Retinal pigment epithelial cell (primary cell): ENCODE data around the gene FAM110C.
"Not testable (repeated sequence)": the region's sequence is repeated elsewhere in the genome, so short reads cannot be mapped to it uniquely, and the experiment has no call there.

ENCODE experiments used
- DNase-seq: peaks from one replicate; pipeline ENCODE4 v3.0.0-alpha.2; 2010; ENCODE audit warnings: low read depth
- H3K4me3 ChIP-seq: 2 replicates; pipeline ENCODE4 v1.5.1; 2011; ENCODE audit warnings: mild to moderate bottlenecking, low read length, control low read depth, moderate library complexity
- TF ChIP-seq, protein P1 (sequence below): conservative IDR thresholded peaks from 2 replicates; pipeline ENCODE4 v1.5.1; 2011; ENCODE audit warnings: low read depth, low read length, control low read depth, inconsistent platforms

The FAM110C gene

DNA sequence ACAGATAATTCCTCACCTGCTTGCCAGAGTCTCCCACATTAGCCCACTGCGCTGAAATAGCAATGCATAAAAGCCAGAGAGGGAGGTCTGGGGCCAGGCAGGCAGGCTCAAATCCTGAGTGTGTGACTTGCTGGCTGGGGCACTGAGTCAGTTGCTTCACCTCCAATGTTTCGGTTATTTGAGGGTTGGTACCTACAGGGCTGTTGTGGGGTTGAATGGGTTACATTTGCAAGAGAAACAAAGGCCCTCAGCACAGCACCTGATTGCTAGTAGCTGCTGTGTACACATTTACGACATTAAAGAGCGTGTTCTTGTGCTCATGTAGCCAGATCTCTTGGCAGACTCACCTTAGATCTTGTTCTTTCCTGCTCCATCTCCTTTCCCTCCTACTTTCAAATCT is 34.1 kb upstream of the FAM110C start:
- no peak for DNase-seq
- no peak overlapping the region for H3K4me3 ChIP-seq
- TF ChIP-seq, protein P1, sequence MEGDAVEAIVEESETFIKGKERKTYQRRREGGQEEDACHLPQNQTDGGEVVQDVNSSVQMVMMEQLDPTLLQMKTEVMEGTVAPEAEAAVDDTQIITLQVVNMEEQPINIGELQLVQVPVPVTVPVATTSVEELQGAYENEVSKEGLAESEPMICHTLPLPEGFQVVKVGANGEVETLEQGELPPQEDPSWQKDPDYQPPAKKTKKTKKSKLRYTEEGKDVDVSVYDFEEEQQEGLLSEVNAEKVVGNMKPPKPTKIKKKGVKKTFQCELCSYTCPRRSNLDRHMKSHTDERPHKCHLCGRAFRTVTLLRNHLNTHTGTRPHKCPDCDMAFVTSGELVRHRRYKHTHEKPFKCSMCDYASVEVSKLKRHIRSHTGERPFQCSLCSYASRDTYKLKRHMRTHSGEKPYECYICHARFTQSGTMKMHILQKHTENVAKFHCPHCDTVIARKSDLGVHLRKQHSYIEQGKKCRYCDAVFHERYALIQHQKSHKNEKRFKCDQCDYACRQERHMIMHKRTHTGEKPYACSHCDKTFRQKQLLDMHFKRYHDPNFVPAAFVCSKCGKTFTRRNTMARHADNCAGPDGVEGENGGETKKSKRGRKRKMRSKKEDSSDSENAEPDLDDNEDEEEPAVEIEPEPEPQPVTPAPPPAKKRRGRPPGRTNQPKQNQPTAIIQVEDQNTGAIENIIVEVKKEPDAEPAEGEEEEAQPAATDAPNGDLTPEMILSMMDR = no peak

DNA sequence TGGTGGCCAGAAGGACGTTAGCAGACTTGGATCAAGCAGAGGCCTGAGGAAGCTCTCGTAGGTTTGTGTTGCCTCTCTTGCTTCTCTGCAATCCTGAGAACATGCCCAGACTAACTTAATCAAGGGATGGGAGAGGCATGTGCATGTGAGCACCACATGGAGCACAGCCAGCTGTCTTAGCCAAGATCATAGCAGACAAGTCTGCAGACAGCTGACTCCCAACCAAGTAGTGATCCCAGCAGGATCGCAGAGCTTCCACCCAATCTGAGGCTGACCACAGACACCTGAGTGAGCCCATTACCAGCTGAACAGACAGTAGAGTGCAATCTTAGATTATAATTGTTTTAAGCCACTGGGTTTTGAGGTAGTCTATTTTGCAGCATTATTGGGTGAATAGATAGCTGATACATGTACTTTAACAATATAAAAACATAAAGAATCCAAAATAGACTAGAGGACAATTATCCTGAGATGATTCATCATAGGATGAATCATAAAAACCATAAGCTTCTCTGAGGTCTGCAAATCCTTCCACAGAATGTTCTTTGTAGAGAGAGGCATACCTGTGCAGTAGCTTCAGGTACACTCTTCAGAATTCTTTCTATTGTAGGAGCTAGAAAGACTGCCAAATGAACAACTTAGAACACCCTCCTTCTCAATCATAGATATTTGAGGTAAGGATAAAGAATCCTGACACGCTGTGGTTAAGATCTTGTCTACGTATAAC is 25.2 kb upstream of the FAM110C start:
- no peak overlapping the region for H3K4me3 ChIP-seq
- DNase-seq = no peak
- TF ChIP-seq, protein P1 = no peak

DNA sequence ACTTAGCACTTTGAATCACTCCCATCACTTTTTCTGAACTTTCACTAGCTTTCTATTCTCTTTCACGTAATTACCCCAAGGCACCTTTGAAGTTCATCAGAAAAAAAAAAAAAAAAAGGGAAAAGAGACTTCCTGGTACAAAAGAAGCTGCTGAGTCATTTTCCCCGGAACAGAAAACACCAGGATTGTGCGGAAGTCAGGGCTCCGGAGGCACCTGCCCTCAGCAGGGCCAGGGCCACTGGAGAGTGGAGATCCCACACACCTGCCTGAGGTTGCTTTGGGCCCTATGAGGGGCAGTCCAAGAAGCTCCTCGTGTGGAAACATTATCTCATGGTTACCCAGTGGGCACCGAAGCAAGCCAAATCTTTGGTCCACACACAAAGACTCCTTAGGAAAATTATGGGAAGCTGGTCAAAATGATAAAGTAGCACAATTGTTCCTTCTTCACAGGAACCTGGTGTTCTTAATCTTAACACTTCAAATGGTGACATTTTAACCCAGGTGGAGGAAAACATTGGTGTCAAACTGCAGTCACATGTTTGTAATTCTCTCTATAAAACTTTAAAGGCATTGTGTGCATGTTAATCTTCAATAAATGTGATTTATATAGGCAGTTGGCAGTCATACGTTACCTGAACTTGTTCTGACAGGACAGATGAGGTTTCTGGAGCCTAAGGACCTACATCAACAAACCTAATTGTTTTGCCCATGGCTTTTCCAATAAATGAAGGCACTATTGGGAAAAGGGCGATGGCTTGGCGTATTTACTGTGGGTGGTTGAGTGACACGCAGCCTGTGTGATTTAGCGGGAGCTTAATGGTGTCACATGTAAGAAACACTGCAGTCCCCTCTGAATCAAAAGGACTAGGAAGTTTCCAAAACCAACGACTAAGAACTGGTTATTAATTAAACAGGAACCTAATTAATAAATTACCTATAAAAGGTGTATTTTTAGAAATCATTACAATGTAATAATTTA is 23.4 kb upstream of the FAM110C start:
- TF ChIP-seq, protein P1 = no peak
- H3K4me3 ChIP-seq = no peak overlapping the region
- no peak for DNase-seq

DNA sequence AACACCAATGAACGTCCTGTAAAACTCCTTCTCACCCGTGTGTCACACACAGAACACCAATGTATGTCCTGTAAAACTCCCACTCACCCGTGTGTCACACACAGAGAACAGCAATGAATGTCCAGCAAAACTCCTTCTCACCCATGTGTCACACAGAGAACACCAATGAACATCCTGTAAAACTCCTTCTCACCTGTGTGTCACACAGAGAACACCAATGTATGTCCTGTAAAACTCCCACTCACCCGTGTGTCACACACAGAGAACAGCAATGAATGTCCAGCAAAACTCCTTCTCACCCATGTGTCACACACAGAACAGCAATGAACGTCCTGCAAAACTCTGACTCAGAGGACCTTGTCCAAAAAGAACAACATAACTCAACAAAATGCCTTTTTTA is 22.3 kb upstream of the FAM110C start:
- DNase-seq, H3K4me3 ChIP-seq: not testable (repeated sequence)

DNA sequence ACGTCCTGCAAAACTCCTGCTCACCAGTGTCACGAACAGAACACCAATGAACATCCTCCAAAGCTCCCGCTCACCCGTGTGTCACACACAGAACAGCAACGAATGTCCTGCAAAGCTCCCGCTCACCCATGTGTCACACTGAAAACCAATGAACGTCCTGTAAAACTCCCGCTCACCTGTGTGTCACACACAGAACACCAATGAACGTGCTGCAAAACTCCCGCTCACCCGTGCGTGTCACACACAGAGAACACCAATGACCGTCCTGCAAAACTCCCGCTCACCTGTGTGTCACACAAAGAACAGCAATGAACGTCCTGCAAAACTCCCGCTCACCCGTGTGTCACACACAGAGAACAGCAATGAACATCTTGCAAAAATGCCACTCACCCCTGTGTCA is 20.5 kb upstream of the FAM110C start:
- DNase-seq = no peak
- TF ChIP-seq, protein P1 = no peak
- no peak overlapping the region for H3K4me3 ChIP-seq

DNA sequence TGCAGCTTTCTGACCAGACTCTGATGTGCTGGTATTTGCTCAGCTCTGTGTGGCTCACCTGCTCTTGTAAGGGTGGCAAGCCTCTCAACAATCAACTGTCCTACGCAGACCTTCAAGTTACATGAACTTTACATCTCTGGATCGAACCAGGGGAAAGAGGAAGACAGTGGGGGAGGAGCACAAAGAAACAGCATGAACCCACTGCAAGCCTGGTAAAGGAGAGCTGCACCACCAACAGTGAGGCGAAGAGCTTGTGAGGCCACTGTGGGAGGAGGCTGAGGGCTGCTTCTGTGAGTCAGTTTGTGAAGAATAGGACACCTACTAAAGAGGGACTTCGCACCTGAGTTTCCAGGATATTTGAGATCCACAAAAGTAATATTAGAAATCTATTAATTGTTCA is 18.8 kb upstream of the FAM110C start:
- H3K4me3 ChIP-seq = no peak overlapping the region
- DNase-seq = no peak
- TF ChIP-seq, protein P1 = no peak

DNA sequence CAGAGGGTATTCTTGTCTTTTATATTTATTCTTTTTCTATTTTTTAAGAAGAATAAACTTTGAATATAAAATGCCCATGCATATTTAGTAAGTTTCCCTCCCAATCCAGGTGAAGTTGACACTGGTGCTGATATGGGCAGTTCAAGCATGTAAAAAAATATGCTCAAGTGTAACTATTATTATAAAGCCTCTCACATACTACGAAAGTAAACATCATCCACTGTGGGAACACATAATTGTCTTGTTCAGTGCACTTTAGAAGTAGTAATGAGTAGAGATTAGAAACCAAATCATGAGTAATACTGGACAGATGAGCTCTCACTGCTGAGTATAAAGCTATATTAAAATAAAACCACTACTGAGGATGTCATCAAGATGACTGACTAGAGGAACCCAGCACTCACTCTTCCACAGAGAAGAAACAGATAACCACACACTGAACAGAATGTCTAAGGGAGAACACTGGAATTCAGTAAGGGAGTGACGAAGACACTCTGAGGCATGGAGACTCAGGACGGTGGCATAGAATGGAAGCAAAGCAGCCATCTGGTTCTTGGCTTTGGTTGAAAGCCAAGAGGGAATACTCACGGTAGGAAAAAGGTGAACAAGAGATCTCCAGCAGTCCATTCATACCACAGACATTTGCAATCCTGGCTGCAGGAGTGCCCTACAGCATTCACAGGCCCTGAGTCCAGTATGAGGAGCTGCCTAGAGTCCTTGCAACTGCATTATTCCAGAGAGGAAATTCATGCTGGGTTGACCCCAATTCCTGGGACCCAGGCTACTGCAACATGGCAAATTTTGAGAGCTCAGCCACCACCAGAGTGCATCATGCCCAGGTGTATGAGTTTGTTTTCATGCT is 9.5 kb upstream of the FAM110C start:
- H3K4me3 ChIP-seq = no peak overlapping the region
- TF ChIP-seq, protein P1 = no peak
- DNase-seq = no peak
